MCF 10A (cell line): ENCODE data around the gene CLDN9. TPM values are rescaled to one million over a fixed set of nuclear protein-coding genes. Genes with fewer than 3 reads are reported as not detected.

Experiments
- BruUV-seq: library from RNA; stranded (reverse); fragments of 400-500 nt; replicated peaks from 2 replicates; lab custom pipeline; 2021; lab: Mats Ljungman, UMichigan
- CTCF ChIA-PET: fragments of 300-600 bp; sonication (Branson Sonifier 250); formaldehyde crosslinking; extraction: SDS; loops from one replicate; lab custom pipeline; 2021; ENCODE audit warnings: antibody characterized with exemption, inconsistent platforms; lab: Yijun Ruan, JAX
- POLR2A ChIA-PET: fragments of 300-600, 350-650 bp; sonication (Branson Sonifier 250); formaldehyde crosslinking; extraction: SDS; loops from one replicate; lab custom pipeline; 2020; ENCODE audit warnings: antibody characterized with exemption, inconsistent platforms; lab: Yijun Ruan, JAX
- DNase-seq: peaks from one replicate; pipeline ENCODE4 v3.0.0-alpha.2; 2018; ENCODE audit not compliant: unreplicated experiment
- H3K27ac Mint-ChIP-seq: one replicate; pipeline ENCODE4 v1.8.0; 2022; ENCODE audit warnings: mild to moderate bottlenecking, low read depth, mixed read lengths; ENCODE audit not compliant: unreplicated experiment
- H3K27me3 Mint-ChIP-seq: one replicate; pipeline ENCODE4 v1.8.0; 2022; ENCODE audit warnings: mixed read lengths; ENCODE audit not compliant: insufficient read depth, unreplicated experiment
- H3K36me3 Mint-ChIP-seq: one replicate; pipeline ENCODE4 v1.8.0; 2022; ENCODE audit warnings: mild to moderate bottlenecking, moderate library complexity, mixed read lengths; ENCODE audit not compliant: insufficient read depth, unreplicated experiment
- H3K4me1 Mint-ChIP-seq: one replicate; pipeline ENCODE4 v1.8.0; 2022; ENCODE audit warnings: mixed read lengths; ENCODE audit not compliant: insufficient read depth, unreplicated experiment
- H3K4me3 Mint-ChIP-seq: one replicate; pipeline ENCODE4 v1.8.0; 2022; ENCODE audit warnings: mild to moderate bottlenecking, moderate library complexity, mixed read lengths; ENCODE audit not compliant: unreplicated experiment
- H3K9me3 Mint-ChIP-seq: one replicate; pipeline ENCODE4 v1.8.0; 2022; ENCODE audit warnings: mixed read lengths; ENCODE audit not compliant: unreplicated experiment
- CTCF ChIP-seq: fragments of 200-600 bp; IDR thresholded peaks from one replicate; pipeline ENCODE4 v1.8.0; 2022; ENCODE audit warnings: antibody characterized with exemption, mild to moderate bottlenecking; ENCODE audit not compliant: unreplicated experiment
- intact Hi-C: fragments of 100-400 bp; cut with micrococcal nuclease; formaldehyde crosslinking; loops from 2 replicates; pipeline ENCODE4 v1.14.1; 2022
- total RNA-seq: library from RNA; stranded (reverse); gene quantifications from 2 replicates; pipeline ENCODE4 v1.2.3, GENCODE V29; 2022

CLDN9 gene
- total RNA-seq, 1 experiment from 2014 or later, result 0.44 TPM

DNA sequence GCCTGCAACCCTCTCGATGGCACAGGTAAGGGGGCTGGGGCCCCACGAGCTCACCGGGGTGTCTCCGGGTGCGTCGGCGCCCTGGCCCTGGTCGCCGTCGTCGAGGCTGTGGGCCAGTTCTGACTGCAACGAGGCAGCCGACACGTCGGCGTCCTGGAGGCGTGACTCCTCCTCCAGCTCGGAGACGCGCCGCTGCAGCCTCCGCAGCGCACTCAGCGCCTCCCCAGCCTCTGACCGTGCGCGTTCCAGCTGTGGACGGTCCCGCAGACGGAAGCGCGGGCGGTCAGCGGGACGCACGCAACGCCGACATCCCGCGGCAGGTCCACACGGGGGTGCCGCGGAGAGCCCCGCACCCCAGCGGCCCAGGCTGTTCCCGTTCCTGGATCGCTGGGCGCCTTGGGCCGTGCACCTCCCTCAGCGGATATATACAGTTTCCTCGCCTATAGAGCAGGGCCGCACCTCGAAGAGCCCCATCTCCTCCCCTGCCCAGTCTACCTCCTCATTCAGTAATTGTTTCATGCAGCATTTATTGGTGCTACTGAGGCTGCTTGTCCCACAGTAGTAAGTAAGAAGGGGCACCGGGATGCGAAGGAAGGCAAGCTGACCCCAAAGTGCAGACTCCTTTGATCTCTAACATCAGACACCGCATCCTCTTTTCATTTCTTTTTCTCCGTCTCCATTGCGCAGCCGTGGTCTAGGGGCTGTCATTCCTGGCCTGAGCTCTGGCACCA, 16.9 kb downstream of the CLDN9 start:
- Mint-ChIP-seq H3K27ac (no peak overlapping the region), H3K36me3 (peaks cover 26% of the 10 kb centered on the region), H3K4me3 (no peak overlapping the region), H3K9me3 (no peaks in the 10 kb centered on the region), H3K27me3 (peaks cover 26% of the 10 kb centered on the region), H3K4me1 (no peaks in the 10 kb centered on the region)
- POLR2A ChIA-PET, result interaction anchor here (0.6 to 2.2 kb wide), 3 partner anchors 19 to 475 kb away, joined by 3 to 7 read pairs (median 5); no protein-coding TSS in a partner anchor
- DNase-seq, result no peak
- intact Hi-C loops, result no loop called here
- no TSS peak for BruUV-seq
- TF ChIP-seq CTCF, result no peak
- CTCF ChIA-PET, result interaction anchor here (0.6 to 8.3 kb wide), 9 partner anchors 10 to 142 kb away, joined by 3 to 121 read pairs (median 9); no protein-coding TSS in a partner anchor

DNA sequence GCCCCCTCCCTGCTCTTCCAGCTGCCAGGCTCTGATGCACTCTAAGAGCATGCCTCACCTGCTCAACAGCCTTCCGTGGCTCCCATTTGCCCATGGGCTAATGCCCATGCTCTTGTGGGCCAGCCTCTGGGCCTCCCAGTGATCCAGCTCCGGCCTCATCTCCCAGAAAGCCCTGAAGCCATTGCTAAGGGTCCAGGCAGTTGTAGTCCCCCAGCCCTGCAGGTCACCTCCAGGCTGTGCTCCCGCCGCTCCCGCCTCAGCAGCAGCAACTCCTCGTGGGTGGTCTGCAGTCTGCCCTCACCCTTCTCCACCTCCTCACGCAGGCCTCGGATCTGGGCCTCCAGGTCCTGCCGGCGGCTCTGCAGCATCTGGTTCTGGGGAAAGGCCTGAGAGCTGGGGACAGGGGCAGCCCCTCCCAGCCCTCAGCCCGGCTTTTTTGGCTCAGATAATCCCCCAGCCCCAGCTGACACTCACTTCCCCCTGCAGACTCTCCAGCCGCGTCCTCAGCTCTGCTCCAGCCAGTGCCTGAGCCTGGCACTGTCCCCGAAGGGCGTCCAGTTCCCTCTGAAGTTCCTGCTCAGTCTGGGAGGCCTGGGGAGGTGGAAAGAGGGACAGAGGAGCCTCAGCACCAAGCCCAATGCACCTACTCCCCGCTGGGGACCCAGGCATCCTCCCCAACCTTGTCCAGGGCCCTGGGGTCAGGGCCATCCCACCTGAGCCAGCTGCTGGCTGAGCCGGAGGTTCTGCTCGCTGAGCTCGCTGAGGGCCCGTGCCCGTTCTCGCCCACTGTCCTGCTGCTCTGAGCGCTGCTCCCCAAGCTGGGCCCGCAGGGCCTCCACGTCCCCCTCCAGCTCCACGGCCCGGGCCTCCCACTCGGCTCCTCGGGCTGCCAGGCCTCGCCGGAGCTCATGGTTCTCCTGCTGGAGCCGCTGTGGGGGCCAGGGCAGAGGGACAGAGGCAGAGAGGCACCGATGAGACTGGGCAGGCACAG, 17.8 kb downstream of the CLDN9 start:
- no peak for DNase-seq
- H3K4me1 Mint-ChIP-seq, result no peaks in the 10 kb centered on the region
- H3K9me3 Mint-ChIP-seq, result no peaks in the 10 kb centered on the region
- no peak for TF ChIP-seq CTCF
- ChIA-PET POLR2A (interaction anchor here (1.2 to 2.2 kb wide), 7 partner anchors 10 to 99 kb away, joined by 4 to 26 read pairs (median 6); partner anchors contain the start of genes PAQR4 and TNFRSF12A), CTCF (interaction anchor here (0.6 to 8.3 kb wide), 18 partner anchors 9 to 158 kb away, joined by 3 to 121 read pairs (median 6); partner anchors contain the start of genes HCFC1R1 and TNFRSF12A)
- intact Hi-C loops, result no loop called here
- H3K4me3 Mint-ChIP-seq, result no peak overlapping the region
- peaks cover 26% of the 10 kb centered on the region for H3K36me3 Mint-ChIP-seq
- H3K27me3 Mint-ChIP-seq, result peaks cover 35% of the 10 kb centered on the region
- no peak overlapping the region for H3K27ac Mint-ChIP-seq
- BruUV-seq, result no TSS peak

DNA sequence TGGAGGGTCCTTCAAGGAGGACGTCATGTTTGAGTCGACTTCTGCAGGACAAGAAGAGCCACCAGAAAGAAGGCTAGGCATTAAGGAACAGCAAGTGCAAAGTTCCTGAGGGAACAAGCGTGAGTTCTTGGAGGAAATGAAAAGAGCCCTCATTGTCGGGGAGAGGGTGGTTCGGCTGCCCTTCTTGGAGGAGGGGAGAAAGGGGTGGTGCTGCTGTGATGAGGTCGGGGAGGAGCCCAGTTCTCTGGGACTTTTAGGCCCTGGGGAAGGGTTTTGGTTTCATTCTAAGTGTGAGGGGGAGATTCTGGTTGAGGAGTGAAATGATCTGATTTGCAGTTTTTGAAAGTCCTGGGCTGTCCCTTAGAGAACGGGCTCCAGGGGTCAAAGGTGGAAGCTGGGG, 19.9 kb downstream of the CLDN9 start:
- no peak for DNase-seq
- H3K4me3 Mint-ChIP-seq, result no peak overlapping the region
- CTCF ChIA-PET, result interaction anchor here (0.6 to 8.3 kb wide), 13 partner anchors 9 to 336 kb away, joined by 3 to 121 read pairs (median 7); partner anchors contain the start of genes HCFC1R1 and TNFRSF12A
- H3K27me3 Mint-ChIP-seq, result peaks cover 52% of the 10 kb centered on the region
- no peak overlapping the region for H3K27ac Mint-ChIP-seq
- H3K36me3 Mint-ChIP-seq, result peaks cover 12% of the 10 kb centered on the region
- no peaks in the 10 kb centered on the region for H3K4me1 Mint-ChIP-seq
- no peaks in the 10 kb centered on the region for H3K9me3 Mint-ChIP-seq
- BruUV-seq, result no TSS peak
- POLR2A ChIA-PET, result interaction anchor here (0.7 to 1.4 kb wide), 2 partner anchors 16 to 125 kb away, joined by 3 to 5 read pairs; no protein-coding TSS in a partner anchor
- no peak for TF ChIP-seq CTCF
- intact Hi-C loops, result no loop called here
